Mesenchymal stem cell (in vitro differentiated cells and primary cell): ENCODE data around the gene EHF.

Experiments used
- DNase-seq: peaks from one replicate; pipeline ENCODE4 v3.0.0-alpha.2; 2013
- H2AFZ ChIP-seq: one replicate; pipeline ENCODE4 v1.6.1; 2013; ENCODE audit warnings: low read depth, mild to moderate bottlenecking, control low read depth, inconsistent platforms, low read length, moderate library complexity
- H2AK5ac ChIP-seq: 2 replicates; pipeline ENCODE4 v1.6.1; 2013; ENCODE audit warnings: low read length, moderate library complexity, mild to moderate bottlenecking, inconsistent platforms; ENCODE audit not compliant: severe bottlenecking
- H2BK120ac ChIP-seq: one replicate; pipeline ENCODE4 v1.6.1; 2013; ENCODE audit warnings: low read depth, mild to moderate bottlenecking, inconsistent platforms, low read length, moderate library complexity
- H2BK12ac ChIP-seq, 2 experiments: one replicate each; pipeline ENCODE4 v1.6.1; 2013; ENCODE audit warnings: inconsistent platforms in 2 of 2, low read length in 2 of 2, mild to moderate bottlenecking in 2 of 2, moderate library complexity in 2 of 2, control low read depth in 1 of 2
- H2BK15ac ChIP-seq: one replicate; pipeline ENCODE4 v1.6.1; 2013; ENCODE audit warnings: mild to moderate bottlenecking, low read depth, inconsistent platforms; ENCODE audit not compliant: poor library complexity, severe bottlenecking
- H2BK5ac ChIP-seq: 2 replicates; pipeline ENCODE4 v1.6.1; 2013; ENCODE audit warnings: low read depth, mild to moderate bottlenecking, low read length, control low read depth, inconsistent platforms; ENCODE audit not compliant: poor library complexity, severe bottlenecking
- H3K14ac ChIP-seq, 2 experiments: one replicate each; pipeline ENCODE4 v1.6.1; 2013; ENCODE audit warnings: inconsistent platforms in 2 of 2, low read length in 2 of 2, control low read depth in 1 of 2, mild to moderate bottlenecking in 1 of 2, moderate library complexity in 1 of 2
- H3K18ac ChIP-seq, 2 experiments: one replicate each; pipeline ENCODE4 v1.6.1; 2013; ENCODE audit warnings: inconsistent platforms in 2 of 2, low read length in 2 of 2, control low read depth in 1 of 2, low read depth in 1 of 2, mild to moderate bottlenecking in 1 of 2
- H3K23ac ChIP-seq, 2 experiments: one replicate each; pipeline ENCODE4 v1.6.1; 2013; ENCODE audit warnings: inconsistent platforms in 2 of 2, low read length in 2 of 2, mild to moderate bottlenecking in 2 of 2, moderate library complexity in 2 of 2, control low read depth in 1 of 2
- H3K27ac ChIP-seq: 2 replicates; pipeline ENCODE4 v1.5.1; 2013; ENCODE audit warnings: mild to moderate bottlenecking, moderate library complexity, low read length, control low read depth, inconsistent platforms; ENCODE audit not compliant: poor library complexity, severe bottlenecking
- H3K27me3 ChIP-seq, 2 experiments: 2 replicates each; pipeline versions ENCODE4 v1.6.1 to v1.7.0; 2013; ENCODE audit warnings: low read length in 2 of 2, mild to moderate bottlenecking in 2 of 2, moderate library complexity in 2 of 2, control low read depth in 1 of 2, inconsistent platforms in 1 of 2; ENCODE audit not compliant: control insufficient read depth in 1 of 2, insufficient read depth in 1 of 2
- H3K36me3 ChIP-seq, 2 experiments: 2 replicates each; pipeline versions ENCODE4 v1.6.1 to v1.7.0; 2013; ENCODE audit warnings: low read length in 2 of 2, control low read depth in 1 of 2, inconsistent platforms in 1 of 2, low read depth in 1 of 2, mild to moderate bottlenecking in 1 of 2; ENCODE audit not compliant: insufficient read depth in 2 of 2, control insufficient read depth in 1 of 2
- H3K4ac ChIP-seq, 2 experiments: one replicate each; pipeline ENCODE4 v1.6.1; 2013; ENCODE audit warnings: inconsistent platforms in 2 of 2, low read length in 2 of 2, mild to moderate bottlenecking in 2 of 2, moderate library complexity in 2 of 2, control low read depth in 1 of 2, low read depth in 1 of 2
- H3K4me1 ChIP-seq: 2 replicates; pipeline ENCODE4 v1.6.1; 2013; ENCODE audit warnings: low read depth, low read length, control low read depth; ENCODE audit not compliant: control insufficient read depth, insufficient read depth
- H3K4me2 ChIP-seq: 2 replicates; pipeline ENCODE4 v1.6.1; 2013; ENCODE audit warnings: low read length, mild to moderate bottlenecking, inconsistent platforms; ENCODE audit not compliant: poor library complexity, severe bottlenecking
- H3K4me3 ChIP-seq, 2 experiments: 2 replicates each; pipeline versions ENCODE4 v1.5.1 to v1.7.0; 2013; ENCODE audit warnings: low read length in 2 of 2, mild to moderate bottlenecking in 2 of 2, control low read depth in 1 of 2, low read depth in 1 of 2; ENCODE audit not compliant: insufficient read depth in 1 of 2
- H3K79me1 ChIP-seq: replicated peaks from 2 replicates; pipeline ENCODE4 v1.6.1; 2013; ENCODE audit warnings: mild to moderate bottlenecking, control low read depth, low read length, inconsistent platforms; ENCODE audit not compliant: poor library complexity, severe bottlenecking
- H3K9ac ChIP-seq: 2 replicates; pipeline ENCODE4 v1.7.0; 2013; ENCODE audit warnings: mild to moderate bottlenecking, low read length, moderate library complexity
- H3K9me3 ChIP-seq: 2 replicates; pipeline ENCODE4 v1.7.0; 2013; ENCODE audit warnings: mild to moderate bottlenecking, low read length; ENCODE audit not compliant: control insufficient read depth
- H4K8ac ChIP-seq: one replicate; pipeline ENCODE4 v1.6.1; 2013; ENCODE audit warnings: inconsistent platforms, mild to moderate bottlenecking, low read length, moderate library complexity
- H4K91ac ChIP-seq: one replicate; pipeline ENCODE4 v1.6.1; 2013; ENCODE audit warnings: mild to moderate bottlenecking, low read length, inconsistent platforms
- WGBS: methylation state at CpG from one replicate; pipeline ENCODE4 v1.1.7; 2013; ENCODE audit warnings: mixed read lengths; 5-methylcytosine and 5-hydroxymethylcytosine counted together

Gene EHF

GRCh38 chr11:34619062-34619516 lies 1.8 kb upstream of the EHF start:
- H3K27me3 ChIP-seq, result peaks cover 0 to 28% of the 10 kb centered on the region in 2 experiments
- H3K27ac ChIP-seq, result no peak overlapping the region
- no peak overlapping the region for H4K8ac ChIP-seq
- no peak overlapping the region for H3K4ac ChIP-seq
- no peaks in the 10 kb centered on the region for H3K79me1 ChIP-seq
- H3K9me3 ChIP-seq, result no peaks in the 10 kb centered on the region
- H2AFZ ChIP-seq, result no peak overlapping the region
- WGBS, result no CpG with 5 or more reads among the region's 2 CpGs
- no peak overlapping the region for H3K4me2 ChIP-seq
- H3K9ac ChIP-seq, result no peak overlapping the region
- no peak overlapping the region for H2AK5ac ChIP-seq
- H2BK5ac ChIP-seq, result no peak overlapping the region
- no peak overlapping the region for H4K91ac ChIP-seq
- no peak overlapping the region for H3K23ac ChIP-seq
- no peaks in the 10 kb centered on the region for H3K36me3 ChIP-seq
- no peak overlapping the region for H2BK120ac ChIP-seq
- no peak overlapping the region for H2BK15ac ChIP-seq
- no peak overlapping the region for H3K14ac ChIP-seq
- H2BK12ac ChIP-seq, result no peak overlapping the region
- DNase-seq, result no peak
- H3K4me1 ChIP-seq, result peaks cover under 1% of the 10 kb centered on the region
- no peak overlapping the region for H3K18ac ChIP-seq
- no peak overlapping the region for H3K4me3 ChIP-seq

GRCh38 chr11:34620202-34620601 lies 691 bp upstream of the EHF start:
- H3K4me1 ChIP-seq, result peaks cover 2% of the 10 kb centered on the region
- no peak overlapping the region for H3K18ac ChIP-seq
- H3K9me3 ChIP-seq, result no peaks in the 10 kb centered on the region
- no peak overlapping the region for H2BK120ac ChIP-seq
- H3K23ac ChIP-seq, result no peak overlapping the region
- no peak overlapping the region for H3K14ac ChIP-seq
- no peak overlapping the region for H4K8ac ChIP-seq
- no peak overlapping the region for H3K9ac ChIP-seq
- H4K91ac ChIP-seq, result no peak overlapping the region
- no peaks in the 10 kb centered on the region for H3K36me3 ChIP-seq
- no peak overlapping the region for H2AFZ ChIP-seq
- no peak overlapping the region for H3K4me3 ChIP-seq
- no peaks in the 10 kb centered on the region for H3K79me1 ChIP-seq
- H3K4me2 ChIP-seq, result no peak overlapping the region
- no peak for DNase-seq
- no peak overlapping the region for H2BK12ac ChIP-seq
- H2AK5ac ChIP-seq, result no peak overlapping the region
- no peak overlapping the region for H3K27ac ChIP-seq
- no peak overlapping the region for H3K4ac ChIP-seq
- peaks cover 0 to 33% of the 10 kb centered on the region in 2 experiments for H3K27me3 ChIP-seq
- H2BK5ac ChIP-seq, result no peak overlapping the region
- WGBS, result 100% methylated on average over 2 of the region's 2 CpGs
- no peak overlapping the region for H2BK15ac ChIP-seq

- H3K4me3 ChIP-seq, result no peak overlapping the region
- no peak overlapping the region for H2AK5ac ChIP-seq
- H3K36me3 ChIP-seq, result no peaks in the 10 kb centered on the region
- H3K23ac ChIP-seq, result no peak overlapping the region
- peaks cover 0 to 24% of the 10 kb centered on the region in 2 experiments for H3K27me3 ChIP-seq
- DNase-seq, result no peak
- H3K18ac ChIP-seq, result no peak overlapping the region
- peaks cover 2% of the 10 kb centered on the region for H3K4me1 ChIP-seq
- H2BK12ac ChIP-seq, result no peak overlapping the region
- no peak overlapping the region for H4K91ac ChIP-seq
- H3K14ac ChIP-seq, result no peak overlapping the region
- H4K8ac ChIP-seq, result no peak overlapping the region
- H2BK15ac ChIP-seq, result no peak overlapping the region
- H2BK120ac ChIP-seq, result no peak overlapping the region
- H2AFZ ChIP-seq, result no peak overlapping the region
- H3K27ac ChIP-seq, result no peak overlapping the region
- H3K4me2 ChIP-seq, result no peak overlapping the region
- no peaks in the 10 kb centered on the region for H3K79me1 ChIP-seq
- no peak overlapping the region for H2BK5ac ChIP-seq
- 100% methylated on average over 2 of the region's 2 CpGs for WGBS
- H3K9me3 ChIP-seq, result no peaks in the 10 kb centered on the region
- H3K4ac ChIP-seq, result no peak overlapping the region
- H3K9ac ChIP-seq, result no peak overlapping the region
Observed at GRCh38 chr11:34621876-34622275, 983 bp downstream of the EHF start.

DNA sequence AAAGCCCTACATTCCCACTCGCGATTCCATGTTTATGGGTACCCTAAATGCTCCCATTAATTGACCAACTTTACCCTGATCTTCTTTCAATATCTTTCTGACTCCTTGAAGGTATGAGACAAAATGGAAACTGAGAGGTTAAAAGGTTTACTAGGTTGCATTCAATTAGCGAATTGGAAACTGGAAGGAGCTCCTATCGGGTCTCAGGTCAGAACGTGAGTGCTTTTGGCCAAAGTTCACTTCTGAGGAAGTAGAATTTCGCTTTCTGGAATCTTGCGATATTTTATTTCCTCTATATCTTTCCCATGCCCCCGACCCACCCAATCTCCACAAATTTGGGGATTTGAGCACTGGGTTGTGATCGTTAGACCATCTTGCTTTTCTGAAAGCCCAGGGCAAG lies 2.6 kb downstream of the EHF start:
- no peak overlapping the region for H2BK5ac ChIP-seq
- no peak overlapping the region for H3K27ac ChIP-seq
- no peak overlapping the region for H3K4me2 ChIP-seq
- no peaks in the 10 kb centered on the region for H3K79me1 ChIP-seq
- H2BK120ac ChIP-seq, result no peak overlapping the region
- H3K23ac ChIP-seq, result no peak overlapping the region
- peaks cover 0 to 17% of the 10 kb centered on the region in 2 experiments for H3K27me3 ChIP-seq
- H4K91ac ChIP-seq, result no peak overlapping the region
- peaks cover 2% of the 10 kb centered on the region for H3K4me1 ChIP-seq
- no peak overlapping the region for H3K18ac ChIP-seq
- no peak overlapping the region for H2BK15ac ChIP-seq
- H2AK5ac ChIP-seq, result no peak overlapping the region
- H2BK12ac ChIP-seq, result no peak overlapping the region
- no peak overlapping the region for H3K14ac ChIP-seq
- DNase-seq, result no peak
- no peak overlapping the region for H3K4me3 ChIP-seq
- H3K4ac ChIP-seq, result no peak overlapping the region
- H3K36me3 ChIP-seq, result no peaks in the 10 kb centered on the region
- H2AFZ ChIP-seq, result no peak overlapping the region
- no peak overlapping the region for H4K8ac ChIP-seq
- WGBS, result 95% methylated on average over 8 of the region's 9 CpGs
- H3K9ac ChIP-seq, result no peak overlapping the region
- H3K9me3 ChIP-seq, result no peaks in the 10 kb centered on the region
